Fibroblast of lung (primary cell): ENCODE measurements around the gene ST6GALNAC6. TPM values are rescaled to one million over a fixed set of nuclear protein-coding genes. Genes with fewer than 3 reads are reported as not detected.
A peak's percentile ranks its signal among the peaks of the same experiment; 100 is the strongest.

Experiments used
- DNase-seq, 2 donors: peaks; one replicate each; pipeline versions ENCODE4 v3.0.0 to v3.0.0-alpha.2; 2010; ENCODE audit warnings: low read depth in 2 of 2
- H2AFZ ChIP-seq: 2 replicates; pipeline ENCODE4 v1.5.1; 2012; ENCODE audit warnings: low read length, control low read depth, inconsistent platforms
- H3K27ac ChIP-seq: 2 replicates; pipeline ENCODE4 v1.5.1; 2011; ENCODE audit warnings: low read length, control low read depth; ENCODE audit not compliant: insufficient read depth
- H3K27me3 ChIP-seq: 2 replicates; pipeline ENCODE4 v1.5.1; 2011; ENCODE audit warnings: mild to moderate bottlenecking, low read length; ENCODE audit not compliant: control insufficient read depth, insufficient read depth
- H3K36me3 ChIP-seq: 2 replicates; pipeline ENCODE4 v1.5.1; 2011; ENCODE audit warnings: low read length; ENCODE audit not compliant: control insufficient read depth, insufficient read depth
- H3K4me1 ChIP-seq: 2 replicates; pipeline ENCODE4 v1.5.1; 2011; ENCODE audit warnings: low read length; ENCODE audit not compliant: control insufficient read depth, insufficient read depth; ENCODE audit errors: extremely low read depth
- H3K4me2 ChIP-seq: 2 replicates; pipeline ENCODE4 v1.5.1; 2011; ENCODE audit warnings: low read length, control low read depth; ENCODE audit not compliant: insufficient read depth; ENCODE audit errors: extremely low read depth
- H3K4me3 ChIP-seq, 4 experiments: fragments of 200-600 bp in 1 of 4; sonication (generic) in 1 of 4; replicated peaks in 1 of 4; 2 replicates each; pipeline ENCODE4 v1.5.1; 2011 to 2016; ENCODE audit warnings: low read length in 4 of 4, low read depth in 3 of 4, mild to moderate bottlenecking in 3 of 4, control low read depth in 2 of 4, inconsistent platforms in 1 of 4, mixed read lengths in 1 of 4; ENCODE audit not compliant: insufficient read depth in 1 of 4; ENCODE audit errors: control extremely low read depth in 1 of 4
- H3K79me2 ChIP-seq: 2 replicates; pipeline ENCODE4 v1.5.1; 2012; ENCODE audit warnings: mild to moderate bottlenecking, low read length, inconsistent platforms; ENCODE audit not compliant: control insufficient read depth, insufficient read depth
- H3K9ac ChIP-seq: 2 replicates; pipeline ENCODE4 v1.5.1; 2011; ENCODE audit warnings: mild to moderate bottlenecking, low read length, control low read depth; ENCODE audit not compliant: insufficient read depth
- H3K9me3 ChIP-seq: 2 replicates; pipeline ENCODE4 v1.5.1; 2012; ENCODE audit warnings: low read depth, low read length; ENCODE audit not compliant: control insufficient read depth, insufficient read depth
- H4K20me1 ChIP-seq: 2 replicates; pipeline ENCODE4 v1.5.1; 2011; ENCODE audit warnings: low read length; ENCODE audit not compliant: control insufficient read depth, insufficient read depth; ENCODE audit errors: extremely low read depth
- CTCF ChIP-seq, 2 donors: IDR thresholded peaks in 1 of 2; conservative IDR thresholded peaks in 1 of 2; 1 replicate in 1 of 2; 2 replicates in 1 of 2; pipeline ENCODE4 v1.5.1; 2011 to 2012; ENCODE audit warnings: low read length in 2 of 2, control low read depth in 1 of 2, inconsistent platforms in 1 of 2, low read depth in 1 of 2, mild to moderate bottlenecking in 1 of 2
- EZH2 ChIP-seq: IDR thresholded peaks from 2 replicates; pipeline ENCODE4 v1.5.1; 2012; ENCODE audit warnings: low read length, control low read depth, mild to moderate bottlenecking; ENCODE audit errors: missing control alignments
- polyA plus RNA-seq, 2 donors: library from polyadenylated mRNA; depleted of rRNA in 1 of 2; stranded (reverse) in 1 of 2; unstranded in 1 of 2; fragments of >200 nt; gene quantifications; 2 replicates each; pipeline ENCODE4 v1.2.1, GENCODE V29; 2011 to 2012; ENCODE audit warnings: missing spikeins in 1 of 2
- total RNA-seq: library from RNA; depleted of rRNA; stranded (reverse); fragments of >200 nt; gene quantifications from 2 replicates; pipeline ENCODE4 v1.2.1, GENCODE V29; 2014

Gene ST6GALNAC6
- total and polyA plus RNA-seq, 2 donors (not counting 1 experiment from before 2014, with no cell fraction given) = 56.0 to 69.5 TPM

GRCh38 chr9:127912882-127913281 lies 13.5 kb upstream of the ST6GALNAC6 start:
- no peak for DNase-seq
- H3K79me2 ChIP-seq = peaks cover 5% of the 10 kb centered on the region
- peaks cover 18% of the 10 kb centered on the region for H3K36me3 ChIP-seq
- H3K27me3 ChIP-seq = no peaks in the 10 kb centered on the region
- H3K4me3 ChIP-seq = no peak overlapping the region
- H2AFZ ChIP-seq = no peak overlapping the region
- no peaks in the 10 kb centered on the region for H3K9me3 ChIP-seq
- peaks cover 18% of the 10 kb centered on the region for H3K4me1 ChIP-seq
- TF ChIP-seq EZH2 (no peak), CTCF (conservative IDR thresholded peaks at IDR 0.05 in 1 of 2, IDR thresholded peaks at IDR 0.05 in 1 of 2; ENCODE audit: low read depth in 1 of 2, low read length in 2 of 2) (no peak)
- H3K27ac ChIP-seq = no peak overlapping the region
- no peak overlapping the region for H3K9ac ChIP-seq
- H3K4me2 ChIP-seq = no peak overlapping the region
- no peaks in the 10 kb centered on the region for H4K20me1 ChIP-seq

GRCh38 chr9:127912296-127912695 lies 12.9 kb upstream of the ST6GALNAC6 start:
- Histone ChIP-seq H3K9ac (no peak overlapping the region), H3K4me2 (no peak overlapping the region)

GRCh38 chr9:127910613-127911205 lies 11.3 kb upstream of the ST6GALNAC6 start:
- Histone ChIP-seq H4K20me1 (no peaks in the 10 kb centered on the region), H3K4me2 (no peak overlapping the region), H3K4me1 (peaks cover 16% of the 10 kb centered on the region), H3K79me2 (no peaks in the 10 kb centered on the region), H3K4me3 (no peak overlapping the region), H3K9me3 (no peaks in the 10 kb centered on the region), H3K36me3 (peaks cover 18% of the 10 kb centered on the region), H2AFZ (no peak overlapping the region), H3K27ac (no peak overlapping the region), H3K27me3 (no peaks in the 10 kb centered on the region), H3K9ac (no peak overlapping the region)
- TF ChIP-seq CTCF (conservative IDR thresholded peaks at IDR 0.05 in 1 of 2, IDR thresholded peaks at IDR 0.05 in 1 of 2; ENCODE audit: low read depth in 1 of 2, low read length in 2 of 2) = no peak
- TF ChIP-seq EZH2 = no peak
- DNase-seq = peak; percentile 38 to 47

More at GRCh38 chr9:127912296-127912695, 12.9 kb upstream of the ST6GALNAC6 start:
- peaks cover 5% of the 10 kb centered on the region for H3K79me2 ChIP-seq
- no peaks in the 10 kb centered on the region for H4K20me1 ChIP-seq
- no peak overlapping the region for H2AFZ ChIP-seq
- H3K4me3 ChIP-seq = no peak overlapping the region
- no peak overlapping the region for H3K27ac ChIP-seq
- H3K4me1 ChIP-seq = peaks cover 13% of the 10 kb centered on the region
- DNase-seq = no peak
- peaks cover 18% of the 10 kb centered on the region for H3K36me3 ChIP-seq
- no peaks in the 10 kb centered on the region for H3K27me3 ChIP-seq
- no peaks in the 10 kb centered on the region for H3K9me3 ChIP-seq
- TF ChIP-seq EZH2 (no peak), CTCF (conservative IDR thresholded peaks at IDR 0.05 in 1 of 2, IDR thresholded peaks at IDR 0.05 in 1 of 2; ENCODE audit: low read depth in 1 of 2, low read length in 2 of 2) (no peak)
